CD4-positive, alpha-beta T cell (primary cell): ENCODE data around the gene AUNIP. TPM values are rescaled to one million over a fixed set of nuclear protein-coding genes. Genes with fewer than 3 reads are reported as not detected.

Experiments
- ATAC-seq: fragments of 200-7000 bp; cut with Tn5 transposase; one replicate; pipeline ENCODE4 v1.10.0; 2022; ENCODE audit warnings: mild to moderate bottlenecking; ENCODE audit not compliant: poor library complexity
- CTCF ChIA-PET: fragments of 350-600 bp; sonication (Branson Sonifier 250); formaldehyde crosslinking; loops from one replicate; lab custom pipeline; 2021; ENCODE audit warnings: antibody characterized with exemption, inconsistent platforms; lab: Charles Lee
- POLR2A ChIA-PET: fragments of 350-600 bp; sonication (Branson Sonifier 250); formaldehyde crosslinking; loops from one replicate; lab custom pipeline; 2021; ENCODE audit warnings: antibody characterized with exemption, inconsistent platforms; lab: Charles Lee
- DNase-seq, 14 experiments: peaks; one replicate each; pipeline ENCODE4 v3.0.0-alpha.2; 2013 to 2020; ENCODE audit warnings: mixed read lengths in 2 of 14
- H3K27ac ChIP-seq, 2 donors: one replicate each; pipeline versions ENCODE4 v1.5.1 to v1.7.0; 2013; ENCODE audit warnings: low read length in 2 of 2, low read depth in 1 of 2, mild to moderate bottlenecking in 1 of 2
- H3K27me3 ChIP-seq, 2 experiments: 1 replicate in 1 of 2; 2 replicates in 1 of 2; pipeline versions ENCODE4 v1.6.1 to v1.7.0; 2013; ENCODE audit warnings: low read length in 2 of 2, control low read depth in 1 of 2, mild to moderate bottlenecking in 1 of 2, moderate library complexity in 1 of 2; ENCODE audit not compliant: insufficient read depth in 2 of 2, control insufficient read depth in 1 of 2
- H3K36me3 ChIP-seq: one replicate; pipeline ENCODE4 v1.6.1; 2013; ENCODE audit warnings: low read length, control low read depth; ENCODE audit not compliant: insufficient read depth
- H3K4me1 ChIP-seq: one replicate; pipeline ENCODE4 v1.6.1; 2013; ENCODE audit warnings: low read length, control low read depth; ENCODE audit not compliant: insufficient read depth
- H3K4me3 ChIP-seq: one replicate; pipeline ENCODE4 v1.5.1; 2013; ENCODE audit warnings: mild to moderate bottlenecking, low read length, moderate library complexity
- H3K9me3 ChIP-seq, 2 experiments: 1 replicate in 1 of 2; 2 replicates in 1 of 2; pipeline versions ENCODE4 v1.6.1 to v1.7.0; 2013; ENCODE audit warnings: low read length in 2 of 2, mild to moderate bottlenecking in 2 of 2, control low read depth in 1 of 2, moderate library complexity in 1 of 2; ENCODE audit not compliant: control insufficient read depth in 1 of 2, insufficient read depth in 1 of 2
- H3K27ac Mint-ChIP-seq: one replicate; pipeline ENCODE4 v1.8.0; 2020; ENCODE audit warnings: mixed read lengths
- H3K27me3 Mint-ChIP-seq: one replicate; pipeline ENCODE4 v1.8.0; 2021; ENCODE audit warnings: mixed read lengths
- H3K36me3 Mint-ChIP-seq: one replicate; pipeline ENCODE4 v1.8.0; 2021; ENCODE audit warnings: low read depth, mixed read lengths
- H3K4me1 Mint-ChIP-seq: one replicate; pipeline ENCODE4 v1.8.0; 2021; ENCODE audit warnings: low read depth, mixed read lengths
- H3K4me3 Mint-ChIP-seq: one replicate; pipeline ENCODE4 v1.8.0; 2020; ENCODE audit warnings: mild to moderate bottlenecking, mixed read lengths
- H3K9me3 Mint-ChIP-seq: one replicate; pipeline ENCODE4 v1.8.0; 2020; ENCODE audit warnings: mixed read lengths
- CTCF ChIP-seq: fragments of 200-600 bp; IDR thresholded peaks from one replicate; pipeline ENCODE4 v1.8.0; 2022; ENCODE audit warnings: antibody characterized with exemption, mild to moderate bottlenecking
- intact Hi-C, 2 experiments: fragments of 100-400 bp; cut with DNase I in 1 of 2; cut with micrococcal nuclease in 1 of 2; formaldehyde crosslinking; loops; one replicate each; pipeline versions ENCODE4 v1.15.1 to v1.9.0; 2023 to 2025; cut with DNase I, micrococcal nuclease
- total RNA-seq, 174 experiments: library from RNA in 2 of 174; stranded (reverse) in 2 of 174; gene quantifications; one replicate each; pipeline ENCODE4 v1.2.3 and lab custom pipeline; 2021 to 2026

Gene AUNIP
- total RNA-seq, 2 experiments from 2014 or later: not detected

GRCh38 chr1:25795211-25795610, 64.0 kb downstream of the AUNIP start:
- Mint-ChIP-seq H3K9me3 (no peaks in the 10 kb centered on the region), H3K27ac (peak overlapping the region; percentile 89), H3K4me1 (peaks cover 53% of the 10 kb centered on the region), H3K36me3 (peaks cover 22% of the 10 kb centered on the region), H3K4me3 (no peak overlapping the region), H3K27me3 (no peaks in the 10 kb centered on the region)
- CTCF ChIA-PET: interaction anchor here (2.0 kb wide), 1 partner anchor 187 kb away, joined by 8 read pairs; no protein-coding TSS in a partner anchor
- DNase-seq (no peak), ATAC-seq (no peak)
- H3K4me3 ChIP-seq: no peak overlapping the region
- intact Hi-C loops: loop anchor here (1.0 to 5.0 kb wide), 3 partner anchors 98 to 253 kb away; partner anchors contain the start of gene LDLRAP1 (in 1 of the 2)
- no peaks in the 10 kb centered on the region for H3K9me3 ChIP-seq
- H3K27ac ChIP-seq: no peak overlapping the region
- no peak for TF ChIP-seq CTCF
- no peaks in the 10 kb centered on the region for H3K27me3 ChIP-seq
- peaks cover 4% of the 10 kb centered on the region for H3K36me3 ChIP-seq
- POLR2A ChIA-PET: interaction anchor here (1.8 kb wide), 1 partner anchor 20 kb away, joined by 16 read pairs; no protein-coding TSS in a partner anchor
- H3K4me1 ChIP-seq: peaks cover 51% of the 10 kb centered on the region

GRCh38 chr1:25794325-25794724, 64.9 kb downstream of the AUNIP start:
- Histone ChIP-seq H3K27ac (peak overlapping the region in 1 of 2 donors; percentile 2), H3K4me3 (no peak overlapping the region), H3K27me3 (no peaks in the 10 kb centered on the region), H3K36me3 (peaks cover 13% of the 10 kb centered on the region), H3K9me3 (no peaks in the 10 kb centered on the region), H3K4me1 (peaks cover 45% of the 10 kb centered on the region)
- peaks cover 27% of the 10 kb centered on the region for H3K36me3 Mint-ChIP-seq
- DNase-seq (no peak), ATAC-seq (no peak)
- intact Hi-C loops: no loop called here
- CTCF ChIA-PET: interaction anchor here (1.5 to 1.6 kb wide), 2 partner anchors 19 to 186 kb away, joined by 4 to 6 read pairs; no protein-coding TSS in a partner anchor
- POLR2A ChIA-PET: interaction anchor here (0.7 to 1.4 kb wide), 4 partner anchors 19 to 1801 kb away, joined by 3 to 6 read pairs (median 4); no protein-coding TSS in a partner anchor
- H3K4me3 Mint-ChIP-seq: no peak overlapping the region
- H3K9me3 Mint-ChIP-seq: no peaks in the 10 kb centered on the region
- no peak for TF ChIP-seq CTCF
- H3K4me1 Mint-ChIP-seq: peaks cover 48% of the 10 kb centered on the region
- peak overlapping the region; percentile 89 for H3K27ac Mint-ChIP-seq
- no peaks in the 10 kb centered on the region for H3K27me3 Mint-ChIP-seq

DNA sequence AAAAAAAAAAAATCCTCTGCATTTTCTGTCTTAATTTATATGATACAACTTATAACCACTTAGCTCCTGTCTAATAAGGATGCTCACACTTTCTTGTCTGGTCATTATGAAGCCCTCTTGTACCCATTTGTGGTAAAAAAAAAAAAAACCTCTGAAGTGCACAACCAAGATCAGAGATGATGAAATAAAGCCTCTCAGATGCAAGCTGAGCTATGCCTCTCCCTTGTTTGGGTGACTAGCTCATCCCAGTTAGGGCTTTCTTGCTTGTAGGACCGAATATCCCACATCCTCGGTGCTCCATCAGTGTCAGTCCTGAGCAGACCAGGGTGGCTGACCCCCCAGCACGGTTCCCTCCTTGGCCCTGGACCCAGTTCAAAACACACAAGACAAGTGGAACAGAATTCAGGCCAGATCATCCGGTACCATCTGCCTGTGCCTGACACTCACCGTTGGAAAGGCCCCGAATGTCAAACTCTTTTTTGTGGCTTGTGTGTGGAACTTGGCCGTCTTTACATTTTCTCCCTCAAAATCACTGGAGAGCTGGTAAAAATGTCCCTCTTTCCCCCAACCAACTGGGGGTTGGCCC, 65.6 kb downstream of the AUNIP start:
- TF ChIP-seq CTCF: no peak
- POLR2A ChIA-PET: interaction anchor here (0.6 to 2.1 kb wide), 6 partner anchors 19 to 222 kb away, joined by 3 to 6 read pairs (median 4); partner anchors contain the start of gene MTFR1L
- Histone ChIP-seq H3K4me3 (no peak overlapping the region), H3K36me3 (peaks cover 15% of the 10 kb centered on the region), H3K27ac (peak overlapping the region in 1 of 2 donors; percentile 2), H3K9me3 (no peaks in the 10 kb centered on the region), H3K27me3 (no peaks in the 10 kb centered on the region), H3K4me1 (peaks cover 39% of the 10 kb centered on the region)
- H3K27ac Mint-ChIP-seq: peak overlapping the region; percentile 89
- peaks cover 47% of the 10 kb centered on the region for H3K4me1 Mint-ChIP-seq
- no peaks in the 10 kb centered on the region for H3K27me3 Mint-ChIP-seq
- no peak for ATAC-seq
- CTCF ChIA-PET: interaction anchor here (1.1 to 1.6 kb wide), 3 partner anchors 18 to 185 kb away, joined by 3 to 6 read pairs (median 4); no protein-coding TSS in a partner anchor
- H3K9me3 Mint-ChIP-seq: no peaks in the 10 kb centered on the region
- no peak overlapping the region for H3K4me3 Mint-ChIP-seq
- peaks cover 27% of the 10 kb centered on the region for H3K36me3 Mint-ChIP-seq
- intact Hi-C loops: no loop called here
- no peak for DNase-seq
